LNCaP clone FGC (cell line): ENCODE results near the gene TFRC.

ENCODE experiments used
- DNase-seq: peaks from one replicate; pipeline ENCODE4 v3.0.0-alpha.2; 2011; ENCODE audit warnings: low read depth
- H3K4me3 ChIP-seq: 2 replicates; pipeline ENCODE4 v1.5.1; 2011; ENCODE audit warnings: mild to moderate bottlenecking, low read depth, low read length, control low read depth
- TF ChIP-seq, protein P1 (sequence below): IDR thresholded peaks from 2 replicates; pipeline ENCODE4 v1.5.1; 2012; ENCODE audit warnings: mild to moderate bottlenecking; ENCODE audit not compliant: control insufficient read depth, insufficient read depth; ENCODE audit errors: extremely low read depth

Gene TFRC

DNA sequence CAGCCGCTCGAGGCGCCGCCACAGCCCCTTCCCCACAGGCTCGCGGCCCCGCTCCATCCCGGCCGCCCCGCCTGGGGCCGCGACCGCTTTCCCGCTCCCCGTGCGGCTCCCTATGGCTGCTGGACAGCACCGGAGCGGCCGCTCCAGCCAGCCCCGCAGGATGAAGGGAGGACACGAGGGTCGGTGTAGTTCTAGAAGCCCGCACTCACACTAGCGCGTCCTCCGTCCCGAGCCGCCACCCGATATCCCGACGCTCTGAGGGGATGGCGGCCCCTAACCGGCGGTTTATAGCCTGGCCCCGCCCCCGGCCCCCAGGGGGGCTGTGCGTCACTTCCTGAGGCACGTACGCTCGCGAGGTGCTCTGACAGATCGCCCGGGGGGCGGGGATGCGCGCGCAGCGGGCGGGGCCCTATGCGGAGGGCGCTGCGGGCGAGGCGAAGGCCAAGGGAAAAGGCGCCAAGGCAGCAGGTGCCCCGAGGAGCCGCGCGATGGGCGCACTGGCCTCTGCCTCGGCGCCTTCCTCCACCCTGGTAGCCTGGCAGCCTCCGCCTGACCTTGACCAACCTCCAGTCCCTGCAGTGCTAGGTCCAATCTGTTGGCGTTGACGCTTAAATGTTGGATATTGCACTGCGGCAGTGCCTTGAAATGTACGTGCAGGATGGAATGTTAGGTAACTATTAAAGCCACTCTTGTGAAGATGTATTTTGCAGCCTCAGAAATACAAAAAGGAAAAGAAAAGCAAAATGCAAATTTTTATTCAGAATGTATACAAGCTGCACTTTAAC lies at the start of gene TFRC:
TSS of gene TFRC (minus strand) at position 257 of the 785 bp plus-strand sequence. CDS start 4,991 bp downstream, outside the sequence.
- TF ChIP-seq, protein P1, sequence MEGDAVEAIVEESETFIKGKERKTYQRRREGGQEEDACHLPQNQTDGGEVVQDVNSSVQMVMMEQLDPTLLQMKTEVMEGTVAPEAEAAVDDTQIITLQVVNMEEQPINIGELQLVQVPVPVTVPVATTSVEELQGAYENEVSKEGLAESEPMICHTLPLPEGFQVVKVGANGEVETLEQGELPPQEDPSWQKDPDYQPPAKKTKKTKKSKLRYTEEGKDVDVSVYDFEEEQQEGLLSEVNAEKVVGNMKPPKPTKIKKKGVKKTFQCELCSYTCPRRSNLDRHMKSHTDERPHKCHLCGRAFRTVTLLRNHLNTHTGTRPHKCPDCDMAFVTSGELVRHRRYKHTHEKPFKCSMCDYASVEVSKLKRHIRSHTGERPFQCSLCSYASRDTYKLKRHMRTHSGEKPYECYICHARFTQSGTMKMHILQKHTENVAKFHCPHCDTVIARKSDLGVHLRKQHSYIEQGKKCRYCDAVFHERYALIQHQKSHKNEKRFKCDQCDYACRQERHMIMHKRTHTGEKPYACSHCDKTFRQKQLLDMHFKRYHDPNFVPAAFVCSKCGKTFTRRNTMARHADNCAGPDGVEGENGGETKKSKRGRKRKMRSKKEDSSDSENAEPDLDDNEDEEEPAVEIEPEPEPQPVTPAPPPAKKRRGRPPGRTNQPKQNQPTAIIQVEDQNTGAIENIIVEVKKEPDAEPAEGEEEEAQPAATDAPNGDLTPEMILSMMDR: no peak
- H3K4me3 ChIP-seq: peak within 1 kb of the TSS; percentile 94
- DNase-seq: peak; percentile 71

DNA sequence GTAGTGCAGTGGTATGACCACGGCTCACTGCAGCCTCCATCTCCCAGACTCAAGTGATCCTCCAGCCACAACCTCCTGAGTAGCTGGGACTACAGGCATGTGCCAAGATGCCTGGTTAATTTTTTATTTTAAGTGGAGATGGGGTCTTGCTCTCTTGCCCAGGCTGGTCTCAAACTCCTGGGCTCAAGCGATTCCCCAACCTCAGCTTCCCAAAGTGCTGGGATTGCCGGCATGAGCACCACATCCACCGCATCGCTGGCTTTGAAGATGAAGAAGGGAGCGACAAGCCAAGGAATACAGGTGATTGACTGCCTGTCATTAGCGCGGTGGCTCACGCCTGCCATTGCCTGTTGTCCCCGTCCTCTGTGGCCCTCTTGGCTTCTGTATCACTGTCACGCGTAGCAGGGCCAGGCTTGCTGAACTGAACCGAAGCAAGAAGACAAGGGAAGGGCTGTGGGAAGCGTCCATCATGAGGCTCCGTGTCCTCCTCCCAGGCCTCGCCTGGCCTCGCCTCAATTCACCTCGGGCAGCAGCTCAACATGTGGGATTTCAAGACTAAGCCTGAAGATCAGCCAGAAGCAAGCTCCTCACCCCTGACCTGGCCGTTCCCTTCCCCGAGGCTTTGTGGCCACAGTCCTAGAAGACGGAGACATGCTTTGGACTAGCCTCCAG lies 46.4 kb upstream of the TFRC start:
- TF ChIP-seq, protein P1: no peak
- DNase-seq: no peak
- no peak overlapping the region for H3K4me3 ChIP-seq

DNA sequence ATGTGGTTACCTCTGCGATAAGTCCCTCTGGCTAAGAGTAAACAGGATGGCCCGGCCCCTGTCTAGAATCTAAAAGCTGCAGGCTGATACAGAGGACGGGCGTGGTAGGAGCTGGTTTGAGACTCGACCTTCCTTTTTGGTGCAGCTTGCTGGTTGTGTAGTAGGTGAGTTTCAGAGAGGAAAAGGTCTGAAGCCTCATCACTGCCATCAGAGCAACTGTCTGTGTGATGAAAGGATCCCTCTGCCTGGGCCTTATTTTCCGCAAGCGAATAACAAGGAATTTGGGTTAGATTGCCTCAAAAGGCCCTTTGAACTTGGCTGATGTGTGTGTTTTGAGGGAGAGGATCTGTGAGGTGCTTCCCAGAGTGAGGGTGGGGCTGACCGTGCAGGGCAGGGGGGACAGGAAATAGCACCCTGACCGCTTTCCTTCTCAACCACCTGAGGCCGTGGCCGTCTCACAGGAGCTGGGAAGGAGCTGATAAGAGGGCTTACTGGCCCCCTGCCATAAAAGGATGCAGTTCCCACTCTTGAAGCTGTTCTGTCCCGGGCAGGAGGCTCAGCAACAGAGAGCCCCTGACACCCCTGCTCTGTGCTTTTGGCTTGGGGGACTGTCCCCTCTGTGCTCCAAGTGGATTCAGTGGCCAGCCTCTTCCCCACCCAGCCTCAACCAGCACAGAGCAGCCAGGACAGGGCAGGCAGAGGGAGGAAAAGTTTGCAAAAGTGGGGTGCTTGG lies 45.6 kb upstream of the TFRC start:
- DNase-seq: no peak
- TF ChIP-seq, protein P1: no peak
- H3K4me3 ChIP-seq: no peak overlapping the region

DNA sequence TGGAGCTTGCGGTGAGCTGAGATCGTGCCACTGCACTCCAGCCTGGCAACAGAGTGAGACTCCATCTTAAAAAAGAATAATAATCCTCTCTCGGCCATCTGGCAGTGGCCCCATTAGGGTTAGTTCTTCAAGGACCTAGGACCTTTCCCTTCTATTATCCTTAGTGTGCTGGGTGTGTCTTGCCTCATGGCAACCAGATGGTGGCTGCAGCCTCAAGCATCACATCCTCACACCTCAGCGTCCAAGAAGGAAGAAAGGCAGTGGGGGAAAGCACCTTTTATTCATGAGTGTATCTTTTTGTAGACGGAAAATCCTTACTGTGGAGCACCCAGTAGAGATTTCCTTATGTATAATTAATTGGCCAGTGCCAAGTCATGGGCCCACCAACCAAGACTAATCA lies 42.7 kb upstream of the TFRC start:
- DNase-seq: no peak
- TF ChIP-seq, protein P1: no peak
- no peak overlapping the region for H3K4me3 ChIP-seq

DNA sequence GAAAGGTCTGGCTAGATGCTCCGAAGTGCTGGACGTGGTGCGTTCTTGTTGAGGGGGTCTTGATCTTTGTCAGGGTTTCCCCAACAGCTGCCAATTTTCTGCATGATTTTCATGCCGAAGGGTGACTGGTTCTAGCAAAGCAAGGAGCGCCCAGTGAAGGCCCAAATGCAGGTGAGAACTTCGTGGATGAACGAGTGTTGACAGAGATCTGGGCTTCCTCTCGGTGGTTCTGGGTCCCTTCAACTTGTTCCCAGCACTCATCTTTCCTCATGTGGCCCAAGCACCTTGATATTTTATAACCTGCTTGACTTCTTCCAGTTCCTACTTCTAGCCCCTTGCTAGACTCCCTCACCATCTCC lies 40.8 kb upstream of the TFRC start:
- TF ChIP-seq, protein P1: no peak
- DNase-seq: no peak
- H3K4me3 ChIP-seq: no peak overlapping the region

DNA sequence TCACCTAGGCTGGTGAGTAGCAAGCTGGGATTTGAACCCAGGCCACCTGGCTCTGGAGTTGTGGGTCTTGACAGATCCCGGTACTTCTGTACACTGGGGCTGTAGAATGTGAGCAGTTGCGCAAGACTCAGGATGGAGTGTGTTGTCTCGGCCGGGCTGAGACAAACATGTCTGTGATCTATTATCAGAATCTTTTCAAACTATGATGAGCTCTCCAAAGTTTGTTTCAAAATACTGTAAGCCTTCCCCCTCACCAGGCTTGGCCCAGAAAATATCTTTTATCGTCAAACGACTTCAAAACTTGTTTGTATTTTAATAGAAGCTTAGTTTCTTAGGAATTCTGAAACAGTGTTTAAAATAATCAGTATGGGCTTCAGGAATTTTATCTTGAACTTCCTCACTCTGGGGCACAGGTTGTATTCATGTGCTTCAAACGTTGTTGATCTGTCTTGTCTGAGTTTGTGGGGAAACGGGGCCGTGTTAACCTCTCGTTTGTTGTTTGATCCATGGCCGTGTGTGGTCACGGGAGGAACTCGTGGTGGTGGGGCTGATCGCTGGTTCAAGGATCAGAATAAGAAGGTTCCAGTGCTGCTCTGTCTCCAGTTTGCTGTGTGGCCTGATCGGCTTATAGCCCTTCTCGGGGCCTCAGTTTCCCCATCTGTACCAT lies 40.3 kb upstream of the TFRC start:
- no peak for DNase-seq
- TF ChIP-seq, protein P1: no peak

More for the DNA sequence above, 40.3 kb upstream of the TFRC start:
- no peak overlapping the region for H3K4me3 ChIP-seq
